Caco-2 (cell line): Measurements from ENCODE around the gene ROBO1. TPM values are rescaled to one million over a fixed set of nuclear protein-coding genes. Genes with fewer than 3 reads are reported as not detected.

Source experiments
- BruUV-seq: library from RNA; stranded (reverse); fragments of 400-500 nt; replicated peaks from 2 replicates; lab custom pipeline; 2021; lab: Mats Ljungman, UMichigan
- CTCF ChIA-PET: fragments of 300-600 bp; sonication (Branson Sonifier 250); formaldehyde crosslinking; loops from one replicate; lab custom pipeline; 2022; ENCODE audit warnings: antibody characterized with exemption; lab: Charles Lee
- POLR2A ChIA-PET: fragments of 300-600 bp; sonication (Branson Sonifier 250); formaldehyde crosslinking; loops from one replicate; lab custom pipeline; 2022; ENCODE audit warnings: antibody characterized with exemption; lab: Charles Lee
- DNase-seq, 2 experiments: peaks; one replicate each; pipeline versions ENCODE4 v3.0.0 to v3.0.0-alpha.2; 2020 to 2022
- H3K27me3 ChIP-seq: replicated peaks from 2 replicates; pipeline ENCODE4 v1.6.0; 2011; ENCODE audit warnings: low read length; ENCODE audit not compliant: control insufficient read depth, insufficient read depth
- H3K36me3 ChIP-seq: 2 replicates; pipeline ENCODE4 v1.5.1; 2011; ENCODE audit warnings: low read length; ENCODE audit not compliant: control insufficient read depth, insufficient read depth
- H3K4me1 ChIP-seq: fragments of 250-450 bp; sonication (Bioruptor Pico); 2 replicates; pipeline ENCODE4 v1.5.1; 2020; ENCODE audit warnings: mild to moderate bottlenecking
- H3K4me3 ChIP-seq: 2 replicates; pipeline ENCODE4 v1.5.1; 2011; ENCODE audit warnings: low read depth, mild to moderate bottlenecking, control low read depth, low read length
- H3K9me3 ChIP-seq: fragments of 250-450 bp; sonication (Bioruptor Pico); 2 replicates; pipeline ENCODE4 v1.5.1; 2020; ENCODE audit warnings: mild to moderate bottlenecking, moderate library complexity
- H3K27ac Mint-ChIP-seq: one replicate; pipeline ENCODE4 v1.8.0; 2022; ENCODE audit warnings: mixed read lengths; ENCODE audit not compliant: unreplicated experiment
- H3K27me3 Mint-ChIP-seq: one replicate; pipeline ENCODE4 v1.8.0; 2022; ENCODE audit warnings: mixed read lengths; ENCODE audit not compliant: insufficient read depth, unreplicated experiment
- H3K36me3 Mint-ChIP-seq: one replicate; pipeline ENCODE4 v1.8.0; 2022; ENCODE audit warnings: mild to moderate bottlenecking, mixed read lengths; ENCODE audit not compliant: insufficient read depth, unreplicated experiment
- H3K4me1 Mint-ChIP-seq: one replicate; pipeline ENCODE4 v1.8.0; 2022; ENCODE audit warnings: low read depth, mixed read lengths; ENCODE audit not compliant: unreplicated experiment
- H3K4me3 Mint-ChIP-seq: one replicate; pipeline ENCODE4 v1.8.0; 2022; ENCODE audit warnings: mild to moderate bottlenecking, moderate library complexity, mixed read lengths; ENCODE audit not compliant: unreplicated experiment
- H3K9me3 Mint-ChIP-seq: one replicate; pipeline ENCODE4 v1.8.0; 2022; ENCODE audit warnings: mixed read lengths; ENCODE audit not compliant: unreplicated experiment
- intact Hi-C: fragments of 100-400 bp; cut with micrococcal nuclease; formaldehyde crosslinking; loops from one replicate; pipeline ENCODE4 v1.10.0; 2022; ENCODE audit not compliant: unreplicated experiment
- total RNA-seq: library from RNA; stranded (reverse); gene quantifications from 2 replicates; pipeline ENCODE4 v1.2.3, GENCODE V29; 2022
- TF ChIP-seq, protein P1 (sequence below), 2 experiments: fragments of 200-600 bp in 1 of 2; IDR thresholded peaks; 1 replicate in 1 of 2; 2 replicates in 1 of 2; pipeline versions ENCODE4 v1.5.1 to v1.8.0; 2011 to 2022; ENCODE audit warnings: antibody characterized with exemption in 1 of 2, control low read depth in 1 of 2, inconsistent platforms in 1 of 2, low read depth in 1 of 2, low read length in 1 of 2, mild to moderate bottlenecking in 1 of 2, moderate library complexity in 1 of 2; ENCODE audit not compliant: insufficient read depth in 1 of 2, severe bottlenecking in 1 of 2, unreplicated experiment in 1 of 2

Gene ROBO1
- total RNA-seq, 1 experiment from 2014 or later = 1.8 TPM

DNA sequence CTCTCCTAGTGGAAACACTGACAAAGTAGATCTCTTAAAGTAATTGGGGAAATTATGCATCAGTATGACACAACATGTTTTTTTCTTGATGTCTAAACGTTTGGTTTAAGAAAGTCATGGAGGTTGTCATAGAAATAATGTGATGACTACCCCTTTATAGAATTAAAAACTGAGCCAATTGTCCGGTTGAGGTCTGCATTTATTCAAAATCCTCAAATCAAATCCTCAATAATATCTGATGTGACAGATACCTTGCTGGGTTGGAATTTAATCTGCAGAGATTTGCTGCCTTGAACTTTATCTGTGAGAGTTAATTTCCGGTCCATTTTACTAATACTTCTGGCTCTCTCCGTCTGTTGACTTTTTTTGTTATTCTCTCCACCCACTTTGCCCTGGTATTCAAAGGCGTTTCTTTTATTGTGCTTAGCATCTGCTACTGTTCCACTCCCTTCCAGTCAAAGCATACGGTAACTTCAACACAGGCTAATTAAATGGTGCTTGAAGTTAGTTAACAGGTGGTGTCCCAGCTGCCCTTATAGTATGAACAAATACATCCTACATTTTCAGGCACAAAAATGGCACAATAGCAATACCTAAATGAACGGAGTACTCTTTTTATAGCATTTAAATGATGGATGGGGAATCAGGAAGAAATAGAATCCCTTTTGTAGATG is 628.3 kb downstream of the ROBO1 start:
- Histone ChIP-seq H3K36me3 (no peaks in the 10 kb centered on the region), H3K4me1 (no peaks in the 10 kb centered on the region), H3K9me3 (no peaks in the 10 kb centered on the region), H3K27me3 (no peaks in the 10 kb centered on the region), H3K4me3 (no peak overlapping the region)
- TF ChIP-seq, protein P1, sequence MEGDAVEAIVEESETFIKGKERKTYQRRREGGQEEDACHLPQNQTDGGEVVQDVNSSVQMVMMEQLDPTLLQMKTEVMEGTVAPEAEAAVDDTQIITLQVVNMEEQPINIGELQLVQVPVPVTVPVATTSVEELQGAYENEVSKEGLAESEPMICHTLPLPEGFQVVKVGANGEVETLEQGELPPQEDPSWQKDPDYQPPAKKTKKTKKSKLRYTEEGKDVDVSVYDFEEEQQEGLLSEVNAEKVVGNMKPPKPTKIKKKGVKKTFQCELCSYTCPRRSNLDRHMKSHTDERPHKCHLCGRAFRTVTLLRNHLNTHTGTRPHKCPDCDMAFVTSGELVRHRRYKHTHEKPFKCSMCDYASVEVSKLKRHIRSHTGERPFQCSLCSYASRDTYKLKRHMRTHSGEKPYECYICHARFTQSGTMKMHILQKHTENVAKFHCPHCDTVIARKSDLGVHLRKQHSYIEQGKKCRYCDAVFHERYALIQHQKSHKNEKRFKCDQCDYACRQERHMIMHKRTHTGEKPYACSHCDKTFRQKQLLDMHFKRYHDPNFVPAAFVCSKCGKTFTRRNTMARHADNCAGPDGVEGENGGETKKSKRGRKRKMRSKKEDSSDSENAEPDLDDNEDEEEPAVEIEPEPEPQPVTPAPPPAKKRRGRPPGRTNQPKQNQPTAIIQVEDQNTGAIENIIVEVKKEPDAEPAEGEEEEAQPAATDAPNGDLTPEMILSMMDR (IDR thresholded peaks at IDR 0.05; ENCODE audit: insufficient read depth in 1 of 2, low read depth in 1 of 2, low read length in 1 of 2, severe bottlenecking in 1 of 2, unreplicated experiment in 1 of 2) = no peak
- intact Hi-C loops = no loop called here
- no peaks in the 10 kb centered on the region for H3K36me3 Mint-ChIP-seq
- H3K27ac Mint-ChIP-seq = no peak overlapping the region
- no peaks in the 10 kb centered on the region for H3K9me3 Mint-ChIP-seq
- H3K4me3 Mint-ChIP-seq = no peak overlapping the region
- no peaks in the 10 kb centered on the region for H3K27me3 Mint-ChIP-seq
- no peaks in the 10 kb centered on the region for H3K4me1 Mint-ChIP-seq
- BruUV-seq = no TSS peak
- POLR2A ChIA-PET = no interaction called here
- CTCF ChIA-PET = no interaction called here
- DNase-seq = no peak

- TF ChIP-seq, protein P1 (IDR thresholded peaks at IDR 0.05; ENCODE audit: insufficient read depth in 1 of 2, low read depth in 1 of 2, low read length in 1 of 2, severe bottlenecking in 1 of 2, unreplicated experiment in 1 of 2) = no peak
- Mint-ChIP-seq H3K27me3 (peaks cover 7% of the 10 kb centered on the region), H3K27ac (no peak overlapping the region), H3K9me3 (no peaks in the 10 kb centered on the region), H3K4me1 (no peaks in the 10 kb centered on the region), H3K36me3 (no peaks in the 10 kb centered on the region), H3K4me3 (no peak overlapping the region)
- Histone ChIP-seq H3K27me3 (no peaks in the 10 kb centered on the region), H3K4me3 (no peak overlapping the region), H3K9me3 (no peaks in the 10 kb centered on the region), H3K4me1 (no peaks in the 10 kb centered on the region), H3K36me3 (no peaks in the 10 kb centered on the region)
- CTCF ChIA-PET = no interaction called here
- intact Hi-C loops = no loop called here
- POLR2A ChIA-PET = no interaction called here
- no peak for DNase-seq
- no TSS peak for BruUV-seq
These were observed 642.3 kb downstream of the ROBO1 start for GRCh38 chr3:79125313-79125984.

GRCh38 chr3:79115458-79115857 is 652.3 kb downstream of the ROBO1 start:
- no TSS peak for BruUV-seq
- POLR2A ChIA-PET = no interaction called here

More at GRCh38 chr3:79115458-79115857, 652.3 kb downstream of the ROBO1 start:
- TF ChIP-seq, protein P1 (IDR thresholded peaks at IDR 0.05; ENCODE audit: insufficient read depth in 1 of 2, low read depth in 1 of 2, low read length in 1 of 2, severe bottlenecking in 1 of 2, unreplicated experiment in 1 of 2) = no peak
- no peaks in the 10 kb centered on the region for H3K36me3 ChIP-seq
- no peaks in the 10 kb centered on the region for H3K9me3 Mint-ChIP-seq
- intact Hi-C loops = no loop called here
- H3K36me3 Mint-ChIP-seq = no peaks in the 10 kb centered on the region
- no peaks in the 10 kb centered on the region for H3K4me1 ChIP-seq
- H3K4me3 ChIP-seq = no peak overlapping the region
- CTCF ChIA-PET = no interaction called here
- H3K9me3 ChIP-seq = no peaks in the 10 kb centered on the region
- H3K4me1 Mint-ChIP-seq = no peaks in the 10 kb centered on the region
- no peaks in the 10 kb centered on the region for H3K27me3 ChIP-seq
- DNase-seq = no peak
- H3K4me3 Mint-ChIP-seq = no peak overlapping the region
- H3K27ac Mint-ChIP-seq = no peak overlapping the region
- no peaks in the 10 kb centered on the region for H3K27me3 Mint-ChIP-seq
